ENCODE results near the gene FFAR1.

DNA sequence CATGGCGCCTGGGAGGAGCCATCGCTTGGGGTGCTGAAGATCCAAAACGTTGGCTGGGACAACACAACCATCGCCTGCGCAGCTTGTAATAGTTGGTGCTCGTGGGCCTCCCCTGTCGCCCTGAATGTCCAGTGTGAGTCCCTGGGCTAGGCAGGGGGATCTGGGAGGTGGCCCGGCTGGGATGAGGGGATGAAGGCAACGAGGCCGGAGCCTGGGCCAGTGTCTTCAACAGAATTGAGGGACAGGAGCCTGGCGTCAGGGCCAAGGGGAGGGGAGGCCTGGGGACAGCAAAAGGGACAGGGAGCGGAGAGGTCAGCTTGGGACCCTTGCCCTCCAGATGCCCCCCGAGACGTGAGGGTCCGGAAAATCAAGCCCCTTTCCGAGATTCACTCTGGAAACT, 6.7 kb upstream of the FFAR1 start:
- TF ChIP-seq TCF12 (IDR thresholded peaks at IDR 0.05) = no peak
- TF ChIP-seq, protein P1, sequence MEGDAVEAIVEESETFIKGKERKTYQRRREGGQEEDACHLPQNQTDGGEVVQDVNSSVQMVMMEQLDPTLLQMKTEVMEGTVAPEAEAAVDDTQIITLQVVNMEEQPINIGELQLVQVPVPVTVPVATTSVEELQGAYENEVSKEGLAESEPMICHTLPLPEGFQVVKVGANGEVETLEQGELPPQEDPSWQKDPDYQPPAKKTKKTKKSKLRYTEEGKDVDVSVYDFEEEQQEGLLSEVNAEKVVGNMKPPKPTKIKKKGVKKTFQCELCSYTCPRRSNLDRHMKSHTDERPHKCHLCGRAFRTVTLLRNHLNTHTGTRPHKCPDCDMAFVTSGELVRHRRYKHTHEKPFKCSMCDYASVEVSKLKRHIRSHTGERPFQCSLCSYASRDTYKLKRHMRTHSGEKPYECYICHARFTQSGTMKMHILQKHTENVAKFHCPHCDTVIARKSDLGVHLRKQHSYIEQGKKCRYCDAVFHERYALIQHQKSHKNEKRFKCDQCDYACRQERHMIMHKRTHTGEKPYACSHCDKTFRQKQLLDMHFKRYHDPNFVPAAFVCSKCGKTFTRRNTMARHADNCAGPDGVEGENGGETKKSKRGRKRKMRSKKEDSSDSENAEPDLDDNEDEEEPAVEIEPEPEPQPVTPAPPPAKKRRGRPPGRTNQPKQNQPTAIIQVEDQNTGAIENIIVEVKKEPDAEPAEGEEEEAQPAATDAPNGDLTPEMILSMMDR (IDR thresholded peaks at IDR 0.05) = no peak

Measured in SK-N-SH (cell line).